ENCODE results near the gene EPHA4.

Gene EPHA4

GRCh38 chr2:221425353-221425752 lies 146.8 kb downstream of the EPHA4 start:
- 93% methylated on average over 3 of the region's 4 CpGs for WGBS (ENCODE audit: insufficient coverage)
- ChIA-PET POLR2A (no interaction called here), CTCF (no interaction called here)
- no peak for DNase-seq
- Histone ChIP-seq H3K36me3 (ENCODE audit: control insufficient read depth in 4 of 4, insufficient read depth in 4 of 4, low read length in 3 of 4) (no peaks in the 10 kb centered on the region), H3K4me1 (ENCODE audit: control extremely low read depth in 1 of 4, control insufficient read depth in 4 of 4, insufficient read depth in 4 of 4, low read length in 3 of 4) (peaks cover 0 to 6% (median 5%) of the 10 kb centered on the region in 4 experiments), H3K27me3 (replicated peaks in 2 of 5; ENCODE audit: control insufficient read depth in 4 of 5, insufficient read depth in 5 of 5, low read length in 4 of 5) (no peaks in the 10 kb centered on the region), H3K9me3 (ENCODE audit: control extremely low read depth in 1 of 5, control insufficient read depth in 4 of 5, insufficient read depth in 2 of 5, low read depth in 1 of 5, low read length in 4 of 5) (no peaks in the 10 kb centered on the region), H3K4me3 (ENCODE audit: control insufficient read depth in 1 of 7, extremely low read depth in 1 of 7, insufficient read depth in 4 of 7, low read depth in 2 of 7, low read length in 6 of 7) (no peak overlapping the region), H3K27ac (ENCODE audit: insufficient read depth in 1 of 2, low read depth in 1 of 2, low read length in 2 of 2, poor library complexity in 1 of 2, severe bottlenecking in 2 of 2) (no peak overlapping the region)

- no CpG with 5 or more reads among the region's 3 CpGs for WGBS (ENCODE audit: insufficient coverage)
- ChIA-PET CTCF (no interaction called here), POLR2A (no interaction called here)
These were observed 148.8 kb downstream of the EPHA4 start for GRCh38 chr2:221423210-221423804.

GRCh38 chr2:221422516-221423209 lies 149.4 kb downstream of the EPHA4 start:
- CTCF ChIA-PET: no interaction called here
- 90% methylated on average over 2 of the region's 4 CpGs for WGBS (ENCODE audit: insufficient coverage)

More at GRCh38 chr2:221423210-221423804, 148.8 kb downstream of the EPHA4 start:
- H3K36me3 ChIP-seq (ENCODE audit: control insufficient read depth in 4 of 4, insufficient read depth in 4 of 4, low read length in 3 of 4): no peaks in the 10 kb centered on the region
- H3K27me3 ChIP-seq (replicated peaks in 2 of 5; ENCODE audit: control insufficient read depth in 4 of 5, insufficient read depth in 5 of 5, low read length in 4 of 5): no peaks in the 10 kb centered on the region
- no peak overlapping the region for H3K4me3 ChIP-seq (ENCODE audit: control insufficient read depth in 1 of 7, extremely low read depth in 1 of 7, insufficient read depth in 4 of 7, low read depth in 2 of 7, low read length in 6 of 7)
- H3K9me3 ChIP-seq (ENCODE audit: control extremely low read depth in 1 of 5, control insufficient read depth in 4 of 5, insufficient read depth in 2 of 5, low read depth in 1 of 5, low read length in 4 of 5): no peaks in the 10 kb centered on the region
- peaks cover 6 to 14% (median 12%) of the 10 kb centered on the region in 4 experiments for H3K4me1 ChIP-seq (ENCODE audit: control extremely low read depth in 1 of 4, control insufficient read depth in 4 of 4, insufficient read depth in 4 of 4, low read length in 3 of 4)
- H3K27ac ChIP-seq (ENCODE audit: insufficient read depth in 1 of 2, low read depth in 1 of 2, low read length in 2 of 2, poor library complexity in 1 of 2, severe bottlenecking in 2 of 2): no peak overlapping the region
- no peak for DNase-seq

GRCh38 chr2:221420245-221420644 lies 151.9 kb downstream of the EPHA4 start:
- CTCF ChIA-PET: no interaction called here
- peaks cover 6 to 18% (median 13%) of the 10 kb centered on the region in 4 experiments for H3K4me1 ChIP-seq (ENCODE audit: control extremely low read depth in 1 of 4, control insufficient read depth in 4 of 4, insufficient read depth in 4 of 4, low read length in 3 of 4)
- peak overlapping the region; percentile 42 to 62 for H3K27ac ChIP-seq (ENCODE audit: insufficient read depth in 1 of 2, low read depth in 1 of 2, low read length in 2 of 2, poor library complexity in 1 of 2, severe bottlenecking in 2 of 2)
- peak overlapping the region in 5 of 7 experiments; percentile 1 to 33 (median 18) for H3K4me3 ChIP-seq (ENCODE audit: control insufficient read depth in 1 of 7, extremely low read depth in 1 of 7, insufficient read depth in 4 of 7, low read depth in 2 of 7, low read length in 6 of 7)
- no peaks in the 10 kb centered on the region for H3K36me3 ChIP-seq (ENCODE audit: control insufficient read depth in 4 of 4, insufficient read depth in 4 of 4, low read length in 3 of 4)
- DNase-seq: peak; percentile 86 to 97 (median 96)
- WGBS (ENCODE audit: insufficient coverage): 14% methylated on average over 4 of the region's 7 CpGs
- H3K9me3 ChIP-seq (ENCODE audit: control extremely low read depth in 1 of 5, control insufficient read depth in 4 of 5, insufficient read depth in 2 of 5, low read depth in 1 of 5, low read length in 4 of 5): no peaks in the 10 kb centered on the region
- no peaks in the 10 kb centered on the region for H3K27me3 ChIP-seq (replicated peaks in 2 of 5; ENCODE audit: control insufficient read depth in 4 of 5, insufficient read depth in 5 of 5, low read length in 4 of 5)
- POLR2A ChIA-PET: no interaction called here

More at GRCh38 chr2:221422516-221423209, 149.4 kb downstream of the EPHA4 start:
- no peak for DNase-seq
- H3K4me1 ChIP-seq (ENCODE audit: control extremely low read depth in 1 of 4, control insufficient read depth in 4 of 4, insufficient read depth in 4 of 4, low read length in 3 of 4): peaks cover 6 to 14% (median 12%) of the 10 kb centered on the region in 4 experiments
- no peaks in the 10 kb centered on the region for H3K9me3 ChIP-seq (ENCODE audit: control extremely low read depth in 1 of 5, control insufficient read depth in 4 of 5, insufficient read depth in 2 of 5, low read depth in 1 of 5, low read length in 4 of 5)
- no peaks in the 10 kb centered on the region for H3K27me3 ChIP-seq (replicated peaks in 2 of 5; ENCODE audit: control insufficient read depth in 4 of 5, insufficient read depth in 5 of 5, low read length in 4 of 5)
- H3K4me3 ChIP-seq (ENCODE audit: control insufficient read depth in 1 of 7, extremely low read depth in 1 of 7, insufficient read depth in 4 of 7, low read depth in 2 of 7, low read length in 6 of 7): no peak overlapping the region
- no peak overlapping the region for H3K27ac ChIP-seq (ENCODE audit: insufficient read depth in 1 of 2, low read depth in 1 of 2, low read length in 2 of 2, poor library complexity in 1 of 2, severe bottlenecking in 2 of 2)
- no peaks in the 10 kb centered on the region for H3K36me3 ChIP-seq (ENCODE audit: control insufficient read depth in 4 of 4, insufficient read depth in 4 of 4, low read length in 3 of 4)
- POLR2A ChIA-PET: no interaction called here

- Histone ChIP-seq H3K9me3 (ENCODE audit: control extremely low read depth in 1 of 5, control insufficient read depth in 4 of 5, insufficient read depth in 2 of 5, low read depth in 1 of 5, low read length in 4 of 5) (no peaks in the 10 kb centered on the region), H3K4me1 (ENCODE audit: control extremely low read depth in 1 of 4, control insufficient read depth in 4 of 4, insufficient read depth in 4 of 4, low read length in 3 of 4) (peaks cover 6 to 18% (median 10%) of the 10 kb centered on the region in 4 experiments), H3K36me3 (ENCODE audit: control insufficient read depth in 4 of 4, insufficient read depth in 4 of 4, low read length in 3 of 4) (no peaks in the 10 kb centered on the region), H3K27ac (ENCODE audit: insufficient read depth in 1 of 2, low read depth in 1 of 2, low read length in 2 of 2, poor library complexity in 1 of 2, severe bottlenecking in 2 of 2) (no peak overlapping the region), H3K4me3 (ENCODE audit: control insufficient read depth in 1 of 7, extremely low read depth in 1 of 7, insufficient read depth in 4 of 7, low read depth in 2 of 7, low read length in 6 of 7) (no peak overlapping the region), H3K27me3 (replicated peaks in 2 of 5; ENCODE audit: control insufficient read depth in 4 of 5, insufficient read depth in 5 of 5, low read length in 4 of 5) (no peaks in the 10 kb centered on the region)
- POLR2A ChIA-PET: no interaction called here
- no peak for DNase-seq
- WGBS (ENCODE audit: insufficient coverage): 89% methylated on average over 5 of the region's 5 CpGs
- CTCF ChIA-PET: no interaction called here
These were observed 156.3 kb downstream of the EPHA4 start for GRCh38 chr2:221415789-221416188.

- ChIA-PET CTCF (interaction anchor here (0.8 kb wide), 1 partner anchor 11 kb away, joined by 3 read pairs; no protein-coding TSS in a partner anchor), POLR2A (no interaction called here)
- Histone ChIP-seq H3K36me3 (ENCODE audit: control insufficient read depth in 4 of 4, insufficient read depth in 4 of 4, low read length in 3 of 4) (no peaks in the 10 kb centered on the region), H3K9me3 (ENCODE audit: control extremely low read depth in 1 of 5, control insufficient read depth in 4 of 5, insufficient read depth in 2 of 5, low read depth in 1 of 5, low read length in 4 of 5) (no peaks in the 10 kb centered on the region), H3K27me3 (replicated peaks in 2 of 5; ENCODE audit: control insufficient read depth in 4 of 5, insufficient read depth in 5 of 5, low read length in 4 of 5) (no peaks in the 10 kb centered on the region), H3K4me3 (ENCODE audit: control insufficient read depth in 1 of 7, extremely low read depth in 1 of 7, insufficient read depth in 4 of 7, low read depth in 2 of 7, low read length in 6 of 7) (no peak overlapping the region), H3K27ac (ENCODE audit: insufficient read depth in 1 of 2, low read depth in 1 of 2, low read length in 2 of 2, poor library complexity in 1 of 2, severe bottlenecking in 2 of 2) (no peak overlapping the region), H3K4me1 (ENCODE audit: control extremely low read depth in 1 of 4, control insufficient read depth in 4 of 4, insufficient read depth in 4 of 4, low read length in 3 of 4) (peaks cover 0 to 6% (median 0%) of the 10 kb centered on the region in 4 experiments)
- no peak for DNase-seq
- WGBS (ENCODE audit: insufficient coverage): no CpG with 5 or more reads among the region's 1 CpG
These were observed 159.1 kb downstream of the EPHA4 start for GRCh38 chr2:221412978-221413377.

GRCh38 chr2:221410487-221410886 lies 161.6 kb downstream of the EPHA4 start:
- H3K4me1 ChIP-seq (ENCODE audit: control extremely low read depth in 1 of 4, control insufficient read depth in 4 of 4, insufficient read depth in 4 of 4, low read length in 3 of 4): peaks cover 0 to 3% (median 0%) of the 10 kb centered on the region in 4 experiments
- H3K9me3 ChIP-seq (ENCODE audit: control extremely low read depth in 1 of 5, control insufficient read depth in 4 of 5, insufficient read depth in 2 of 5, low read depth in 1 of 5, low read length in 4 of 5): no peaks in the 10 kb centered on the region
- ChIA-PET POLR2A (no interaction called here), CTCF (interaction anchor here (1.1 kb wide), 1 partner anchor 8 kb away, joined by 3 read pairs; no protein-coding TSS in a partner anchor)
- WGBS (ENCODE audit: insufficient coverage): 91% methylated on average over 4 of the region's 4 CpGs
- no peak for DNase-seq
- H3K36me3 ChIP-seq (ENCODE audit: control insufficient read depth in 4 of 4, insufficient read depth in 4 of 4, low read length in 3 of 4): no peaks in the 10 kb centered on the region
- H3K27me3 ChIP-seq (replicated peaks in 2 of 5; ENCODE audit: control insufficient read depth in 4 of 5, insufficient read depth in 5 of 5, low read length in 4 of 5): no peaks in the 10 kb centered on the region
- no peak overlapping the region for H3K4me3 ChIP-seq (ENCODE audit: control insufficient read depth in 1 of 7, extremely low read depth in 1 of 7, insufficient read depth in 4 of 7, low read depth in 2 of 7, low read length in 6 of 7)
- H3K27ac ChIP-seq (ENCODE audit: insufficient read depth in 1 of 2, low read depth in 1 of 2, low read length in 2 of 2, poor library complexity in 1 of 2, severe bottlenecking in 2 of 2): no peak overlapping the region

Data from common myeloid progenitor, CD34-positive (primary cell).